T-helper 2 cell (primary cell): ENCODE measurements around the gene NUP37.
A peak's percentile ranks its signal among the peaks of the same experiment; 100 is the strongest.
"Not testable (repeated sequence)": the region's sequence is repeated elsewhere in the genome, so short reads cannot be mapped to it uniquely, and the experiment has no call there.

Experiments
- DNase-seq, 5 experiments: peaks; one replicate each; pipeline versions ENCODE4 v3.0.0 to v3.0.0-alpha.2; 2012 to 2022
- total RNA-seq, 2 donors: gene quantifications; one replicate each; lab custom pipeline; 2026; lab: John Stamatoyannopoulos, UW

The NUP37 gene, protein sequence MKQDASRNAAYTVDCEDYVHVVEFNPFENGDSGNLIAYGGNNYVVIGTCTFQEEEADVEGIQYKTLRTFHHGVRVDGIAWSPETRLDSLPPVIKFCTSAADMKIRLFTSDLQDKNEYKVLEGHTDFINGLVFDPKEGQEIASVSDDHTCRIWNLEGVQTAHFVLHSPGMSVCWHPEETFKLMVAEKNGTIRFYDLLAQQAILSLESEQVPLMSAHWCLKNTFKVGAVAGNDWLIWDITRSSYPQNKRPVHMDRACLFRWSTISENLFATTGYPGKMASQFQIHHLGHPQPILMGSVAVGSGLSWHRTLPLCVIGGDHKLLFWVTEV
- total RNA-seq, result 5.9 to 11.5 reads per million in 2 donors

DNA sequence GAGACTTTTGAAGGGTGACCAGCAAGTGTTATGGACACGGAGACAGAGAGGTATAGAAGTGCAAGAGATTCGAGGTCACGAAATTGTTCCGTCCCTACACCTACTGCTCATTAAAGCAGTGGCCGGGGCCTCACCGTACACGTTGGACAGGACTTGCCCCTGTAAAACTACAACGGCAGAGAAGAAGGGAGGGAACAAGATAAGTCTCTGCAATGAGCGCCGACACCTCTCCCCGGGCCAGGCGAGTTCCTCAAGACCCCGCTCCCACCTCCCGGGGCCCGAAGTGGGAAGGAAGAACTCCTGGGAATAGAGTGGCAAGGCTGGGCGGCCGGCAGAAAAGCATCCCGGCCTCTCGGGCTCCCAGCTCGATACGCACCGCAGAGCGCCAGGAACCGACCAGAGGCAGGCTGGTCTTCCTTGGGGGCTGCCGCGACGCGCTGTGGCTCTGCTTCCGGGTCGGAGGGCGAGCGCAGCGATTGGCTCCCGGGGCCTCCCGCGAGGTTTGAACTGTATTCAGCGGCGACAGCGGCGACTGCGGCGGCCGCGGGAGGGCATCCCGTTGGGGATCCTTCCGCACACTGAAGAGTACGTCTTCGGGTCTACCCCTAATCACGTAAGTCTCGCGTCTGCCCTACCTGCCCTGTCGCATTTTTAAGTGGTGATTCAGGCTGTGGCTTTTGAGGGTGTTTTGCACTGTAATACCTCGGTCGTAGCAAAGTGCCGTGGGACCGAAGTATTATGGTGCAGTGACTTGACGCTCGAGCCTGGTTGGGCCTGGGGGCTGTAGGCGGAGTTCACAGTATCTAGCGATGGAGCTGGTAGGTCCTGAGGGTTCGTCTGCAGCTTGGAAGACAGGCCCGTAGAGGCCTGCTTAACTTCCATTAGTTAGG, at the start of gene NUP37, which contains the start of gene PARPBP:
Gene NUP37 (minus strand): TSS at position 441 of the 890 bp plus-strand sequence. CDS start 1,596 bp downstream, outside the sequence.
Gene PARPBP (plus strand): TSS at position 510 of the 890 bp plus-strand sequence. CDS start 3,706 bp downstream, outside the sequence.
- DNase-seq, result peak; percentile 84 to 96 (median 87)

DNA sequence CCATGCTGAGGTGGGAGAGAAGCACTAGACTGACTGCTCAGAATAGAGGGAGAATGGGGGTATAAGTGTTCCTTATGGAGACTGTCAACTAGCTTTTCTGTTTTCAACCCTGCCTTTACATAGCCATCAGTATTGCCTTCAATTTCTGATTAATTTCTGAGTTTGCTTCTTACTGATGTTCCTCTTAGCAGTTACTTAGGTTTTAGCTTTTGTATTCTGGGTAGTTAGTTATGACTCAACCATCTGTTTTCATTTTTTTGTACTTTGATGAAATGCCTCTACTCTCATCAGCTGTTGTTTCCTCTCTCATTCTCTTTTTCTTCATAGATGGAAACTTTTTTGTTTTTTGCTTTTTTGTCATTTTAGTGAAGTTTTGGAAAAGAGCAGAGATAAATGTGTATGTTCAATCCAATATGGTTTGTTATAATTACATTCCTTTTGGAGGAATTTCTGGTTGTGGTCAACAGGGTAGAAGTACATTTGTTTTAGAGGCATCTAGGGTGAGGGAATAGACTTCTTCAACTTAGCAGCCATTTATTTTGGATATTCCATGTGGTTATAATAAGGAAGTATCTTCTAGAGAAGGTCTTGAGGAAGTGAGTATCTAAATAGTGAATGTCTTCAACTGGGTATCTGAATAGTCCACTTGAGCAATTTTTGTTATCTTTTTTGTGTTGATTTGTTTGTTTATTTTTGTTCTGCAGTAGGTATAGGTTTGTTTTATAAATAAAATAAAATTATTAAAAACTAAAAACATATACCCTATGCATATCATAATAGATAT, 48.1 kb upstream of the NUP37 start:
- peak in 1 of 5 experiments; percentile 76 for DNase-seq

DNA sequence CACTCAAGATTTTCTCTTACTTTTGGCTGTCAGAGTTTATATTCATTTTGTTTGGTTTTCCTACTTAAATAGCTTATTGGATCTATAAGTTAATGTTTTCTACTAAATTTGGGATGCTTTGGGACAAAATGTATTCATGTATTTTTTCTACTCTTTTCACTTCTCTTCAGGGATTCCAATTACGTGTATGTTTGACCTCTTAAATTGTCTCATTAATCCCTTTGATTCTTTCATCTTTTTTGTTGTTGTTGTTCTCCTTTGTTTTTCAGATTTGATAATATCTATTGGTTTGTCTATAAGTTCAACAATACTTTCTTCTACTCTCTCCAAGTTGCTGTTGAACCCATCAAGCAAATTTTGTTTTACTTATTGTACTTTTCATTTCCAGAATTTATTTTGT, 43.5 kb upstream of the NUP37 start:
- no peak for DNase-seq

DNA sequence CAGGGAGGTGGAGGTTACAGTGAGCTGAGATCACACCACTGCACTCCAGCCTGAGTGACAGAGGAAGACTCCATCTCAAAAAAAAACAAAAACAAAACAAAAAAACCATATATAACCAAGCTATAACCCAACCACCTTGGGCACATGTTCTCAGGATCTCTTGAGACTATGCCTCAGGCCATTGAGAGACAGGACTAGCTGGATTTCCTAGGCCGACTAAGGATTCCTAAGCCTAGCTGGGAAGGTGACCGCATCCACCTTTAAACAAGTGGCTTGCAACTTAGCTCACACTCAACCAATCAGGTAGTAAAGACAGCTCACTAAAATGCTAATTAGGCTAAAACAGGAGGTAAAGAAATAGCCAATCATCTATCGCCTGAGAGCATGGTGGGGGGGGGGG, 35.3 kb upstream of the NUP37 start:
- not testable (repeated sequence) for DNase-seq

DNA sequence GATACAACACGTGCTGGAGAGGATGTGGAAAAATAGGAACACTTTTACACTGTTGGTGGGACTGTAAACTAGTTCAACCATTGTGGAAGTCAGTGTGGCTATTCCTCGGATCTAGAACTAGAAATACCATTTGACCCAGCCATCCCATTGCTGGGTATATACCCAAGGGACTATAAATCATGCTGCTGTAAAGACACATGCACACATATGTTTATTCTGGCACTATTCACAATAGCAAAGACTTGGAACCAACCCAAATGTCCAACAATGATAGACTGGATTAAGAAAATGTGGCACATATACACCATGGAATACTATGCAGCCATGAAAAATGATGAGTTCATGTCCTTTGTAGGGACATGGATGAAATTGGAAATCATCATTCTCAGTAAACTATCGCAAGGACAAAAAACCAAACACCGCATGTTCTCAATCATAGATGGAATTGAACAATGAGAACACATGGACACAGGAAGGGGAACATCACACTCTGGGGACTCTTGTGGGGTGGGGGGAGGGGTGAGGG, 27.2 kb upstream of the NUP37 start:
- not testable (repeated sequence) for DNase-seq

DNA sequence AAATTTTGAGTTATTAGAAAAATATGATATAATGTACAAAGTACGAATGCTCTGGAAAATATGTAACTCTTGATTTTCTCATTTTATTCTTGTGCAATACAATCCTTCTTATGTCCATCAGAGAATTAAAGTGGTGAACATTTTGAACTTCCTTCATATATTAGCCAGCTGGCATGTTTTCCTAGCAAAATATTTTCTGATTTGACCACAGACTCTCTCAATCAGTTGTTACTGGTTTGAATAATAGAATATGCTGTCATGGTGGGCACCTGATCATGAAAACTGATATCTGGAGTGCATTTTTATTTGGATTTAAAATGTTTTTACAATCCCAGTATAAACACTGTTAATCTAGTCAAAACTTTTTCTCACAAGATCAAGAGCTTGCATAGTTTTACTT, 24.3 kb upstream of the NUP37 start:
- no peak for DNase-seq

DNA sequence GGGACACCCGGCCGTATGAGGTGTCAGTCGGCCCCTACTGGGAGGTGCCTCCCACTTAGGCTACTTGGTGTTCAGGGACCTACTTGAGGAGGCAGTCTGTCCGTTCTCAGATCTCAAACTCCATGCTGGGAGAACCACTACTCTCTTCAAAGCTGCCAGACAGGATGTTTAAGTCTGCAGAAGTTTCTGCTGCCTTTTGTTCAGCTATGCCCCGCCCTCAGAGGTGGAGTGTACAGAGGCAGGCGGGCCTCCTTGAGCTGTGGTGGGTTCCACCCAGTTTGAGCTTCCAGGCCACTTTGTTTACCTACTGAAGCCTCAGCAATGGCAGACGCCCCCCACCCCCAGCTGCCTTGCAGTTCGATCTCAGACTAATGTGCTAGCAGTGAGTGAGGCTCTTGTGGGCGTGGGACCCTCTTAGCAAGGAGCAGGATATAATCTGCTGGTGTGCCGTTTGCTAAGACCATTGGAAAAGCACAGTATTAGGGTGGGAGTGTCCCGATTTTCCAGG, 23.0 kb upstream of the NUP37 start:
- peak in 1 of 5 experiments; percentile 16 for DNase-seq

DNA sequence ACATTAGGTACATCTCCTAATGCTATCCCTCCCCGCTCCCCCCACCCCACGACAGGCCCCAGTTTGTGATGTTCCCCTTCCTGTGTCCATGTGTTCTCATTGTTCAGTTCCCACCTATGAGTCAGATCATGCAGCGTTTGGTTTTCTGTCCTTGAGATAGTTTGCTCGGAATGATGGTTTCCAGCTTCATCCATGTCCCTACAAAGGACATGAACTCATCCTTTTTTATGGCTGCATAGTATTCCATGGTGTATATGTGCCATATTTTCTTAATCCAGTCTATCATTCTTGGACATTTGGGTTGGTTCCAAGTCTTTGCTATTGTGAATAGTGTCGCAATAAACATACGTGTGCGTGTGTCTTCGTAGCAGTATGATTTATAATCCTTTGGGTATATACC, 17.7 kb upstream of the NUP37 start:
- DNase-seq, result not testable (repeated sequence)

DNA sequence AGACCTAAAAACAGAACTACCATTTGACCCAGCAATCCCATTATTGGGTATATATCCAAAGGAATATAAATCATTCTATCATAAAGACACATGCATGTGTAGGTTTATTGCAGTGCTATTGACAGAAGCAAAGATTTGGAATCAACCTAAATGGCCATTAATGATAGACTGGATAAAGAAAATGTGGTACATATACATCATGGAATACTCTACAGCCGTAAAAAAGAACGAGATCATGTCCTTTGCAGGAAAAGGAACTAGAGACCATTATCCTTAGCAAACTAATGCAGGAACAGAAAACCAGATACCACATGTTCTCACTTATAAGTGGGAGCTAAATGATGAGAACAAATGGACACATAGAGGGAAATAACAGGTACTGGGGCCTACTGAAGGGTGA, 11.5 kb upstream of the NUP37 start:
- DNase-seq, result not testable (repeated sequence)

DNA sequence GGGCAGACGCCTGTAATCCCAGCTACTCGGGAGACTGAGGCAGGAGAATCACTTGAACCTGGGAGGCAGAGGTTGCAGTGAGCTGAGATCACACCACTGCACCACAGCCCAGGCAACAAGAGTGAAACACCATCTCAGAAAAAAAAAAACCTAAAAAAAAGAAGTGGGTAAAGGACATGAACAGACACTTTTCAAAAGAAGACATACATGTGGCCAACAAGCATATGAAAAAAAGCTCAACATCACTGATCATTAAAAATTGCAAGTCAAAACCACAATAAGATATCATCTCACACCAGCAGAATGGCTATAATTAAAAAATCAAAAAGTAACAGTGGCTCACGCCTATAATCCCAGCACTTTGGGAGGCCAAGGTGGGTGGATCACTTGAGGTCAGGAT, 10.8 kb upstream of the NUP37 start:
- DNase-seq, result not testable (repeated sequence)

DNA sequence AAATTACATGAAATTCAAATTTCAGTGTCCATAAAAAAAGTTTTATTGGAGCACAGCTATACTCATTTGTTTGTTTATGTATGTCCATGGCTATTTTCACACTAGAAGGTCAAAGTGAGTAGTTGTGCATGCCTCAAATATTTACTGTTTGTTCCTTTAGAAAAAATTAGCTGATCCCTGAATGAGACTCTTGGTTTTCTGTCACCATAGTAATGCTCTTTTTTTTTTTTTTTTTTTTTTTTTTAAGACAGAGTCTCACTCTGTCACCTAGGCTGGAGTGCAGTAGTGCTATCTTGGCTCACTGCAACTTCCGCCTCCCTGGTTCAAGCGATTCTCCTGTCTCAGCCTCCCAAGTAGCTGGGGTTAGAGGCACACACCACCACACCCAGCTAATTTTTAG, 1.4 kb upstream of the NUP37 start:
- DNase-seq, result not testable (repeated sequence)

DNA sequence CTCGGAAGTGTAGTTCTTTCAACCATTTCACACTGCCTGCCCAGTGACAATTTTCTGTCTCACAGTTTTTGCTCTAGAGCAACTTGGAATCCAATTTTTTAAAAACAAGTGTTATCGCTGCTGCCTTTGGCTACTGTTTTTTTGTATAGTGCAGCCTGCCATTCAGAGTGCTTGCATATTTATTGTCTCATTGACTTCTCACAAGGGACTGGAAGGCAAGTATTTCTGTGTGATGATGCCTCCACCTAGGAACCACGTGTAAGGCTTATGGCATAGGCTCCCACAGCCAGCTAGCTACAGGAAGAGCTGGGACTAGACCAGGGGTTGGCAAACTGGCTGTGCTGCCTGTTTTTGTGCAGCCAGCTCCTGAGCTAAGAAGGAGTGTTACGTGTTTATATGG, 972 bp upstream of the NUP37 start:
- DNase-seq, result peak in 1 of 5 experiments; percentile 52

DNA sequence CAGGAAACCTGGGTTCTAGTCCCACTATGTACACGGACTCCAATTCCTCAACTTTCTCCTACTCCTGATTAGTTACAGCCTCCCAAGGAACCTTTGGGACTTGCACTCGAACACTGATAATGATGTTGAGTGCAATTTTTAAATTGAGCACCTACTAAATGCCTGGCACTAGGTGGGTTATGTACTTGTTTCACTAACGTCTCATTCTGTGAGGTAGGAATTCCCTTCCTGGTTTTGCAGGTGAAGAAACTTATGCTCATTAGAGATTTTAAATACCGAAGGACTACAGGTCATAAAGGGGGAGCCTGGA, 605 bp upstream of the NUP37 start:
- no peak for DNase-seq

DNA sequence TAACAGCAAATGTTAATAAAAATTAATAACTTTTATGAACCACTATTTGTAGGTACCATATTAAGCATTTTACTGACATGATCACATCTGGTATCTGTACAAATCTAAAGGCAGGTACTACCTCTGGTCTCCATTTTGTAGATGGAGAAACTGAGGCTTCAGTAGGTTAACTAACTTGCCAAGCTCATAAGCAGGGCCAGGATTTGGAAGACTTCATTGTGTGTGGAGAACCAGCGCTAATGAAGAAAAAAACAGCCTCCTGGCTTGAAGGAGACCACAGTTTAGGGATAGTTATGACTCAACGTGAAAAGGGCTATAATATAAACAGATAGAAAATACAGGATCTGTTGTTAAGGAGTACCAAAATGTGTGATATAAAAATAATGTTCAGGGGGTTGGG, 1.0 kb downstream of the NUP37 start:
- DNase-seq, result no peak

DNA sequence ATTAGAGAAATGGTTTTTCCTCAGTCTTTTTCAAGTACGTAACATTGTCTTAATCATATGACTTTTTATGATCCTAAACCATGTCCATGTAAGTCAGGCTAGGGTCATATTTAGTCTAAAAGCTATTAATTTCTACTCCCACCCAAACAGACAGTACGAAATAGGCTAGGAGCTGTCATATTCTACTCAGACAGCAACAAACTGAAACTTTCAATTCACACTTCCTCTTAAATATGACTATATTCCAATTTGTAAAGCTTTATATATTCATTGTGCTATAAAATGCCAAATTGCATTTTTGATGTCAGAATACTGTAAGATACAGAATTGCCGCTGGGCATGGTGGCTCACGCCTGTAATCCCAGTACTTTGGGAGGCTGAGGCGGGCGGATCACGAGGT, 3.5 kb downstream of the NUP37 start:
- no peak for DNase-seq

DNA sequence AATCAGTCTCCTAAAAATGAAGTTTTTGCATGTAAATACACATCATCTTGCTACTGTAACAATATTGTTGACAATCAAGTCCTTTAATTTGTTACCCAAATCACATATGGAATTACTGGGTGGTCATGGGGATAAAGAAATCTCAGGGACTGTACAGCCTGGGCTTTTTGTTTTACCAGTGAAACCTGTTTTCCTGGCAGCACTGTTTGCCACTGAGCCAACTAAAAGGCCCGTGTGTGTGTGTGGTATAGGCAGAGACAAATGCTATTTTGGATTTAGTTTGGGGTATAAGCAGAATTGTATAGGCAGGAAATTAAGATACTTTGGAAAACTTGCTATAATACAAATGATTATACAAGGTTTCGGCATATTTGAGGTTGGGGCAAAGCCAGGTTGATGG, 5.7 kb downstream of the NUP37 start:
- DNase-seq, result no peak

DNA sequence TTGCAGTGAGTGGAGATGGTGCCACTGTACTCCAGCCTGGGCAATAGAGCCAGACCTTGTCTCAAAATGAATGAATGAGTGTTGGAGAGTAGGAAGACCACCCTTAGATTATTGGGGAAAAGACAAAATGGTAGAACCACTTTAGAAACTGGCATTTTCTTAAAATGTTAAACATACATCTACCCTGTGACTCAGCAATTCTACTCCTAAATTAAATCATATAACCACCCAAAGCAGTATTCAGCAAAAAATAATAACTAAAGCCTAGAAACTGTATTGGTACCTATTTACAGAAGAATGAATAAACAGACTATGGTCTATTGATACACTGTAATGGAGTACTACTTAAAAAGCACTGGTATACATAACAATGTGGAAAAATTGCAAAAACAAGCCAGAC, 9.1 kb downstream of the NUP37 start:
- DNase-seq, result no peak

DNA sequence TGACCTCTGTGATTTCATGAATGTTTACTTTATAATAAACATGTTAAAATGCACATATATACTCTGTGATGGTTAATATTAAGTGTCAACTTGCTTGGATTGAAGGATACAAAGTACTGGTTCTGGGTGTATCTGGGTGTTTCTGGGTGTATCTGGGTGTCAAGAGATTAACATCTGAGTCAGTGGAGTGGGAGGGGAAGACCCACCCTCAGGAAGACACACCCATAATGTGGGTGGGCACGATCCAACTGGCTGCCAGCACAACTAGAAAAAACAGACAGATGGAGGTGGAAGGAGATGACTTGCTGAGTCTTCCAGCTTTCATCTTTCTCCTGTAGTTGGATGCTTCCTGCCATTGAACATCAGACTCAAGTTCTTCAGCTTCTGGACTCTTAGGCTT, 11.9 kb downstream of the NUP37 start:
- peak in 1 of 5 experiments; percentile 24 for DNase-seq

DNA sequence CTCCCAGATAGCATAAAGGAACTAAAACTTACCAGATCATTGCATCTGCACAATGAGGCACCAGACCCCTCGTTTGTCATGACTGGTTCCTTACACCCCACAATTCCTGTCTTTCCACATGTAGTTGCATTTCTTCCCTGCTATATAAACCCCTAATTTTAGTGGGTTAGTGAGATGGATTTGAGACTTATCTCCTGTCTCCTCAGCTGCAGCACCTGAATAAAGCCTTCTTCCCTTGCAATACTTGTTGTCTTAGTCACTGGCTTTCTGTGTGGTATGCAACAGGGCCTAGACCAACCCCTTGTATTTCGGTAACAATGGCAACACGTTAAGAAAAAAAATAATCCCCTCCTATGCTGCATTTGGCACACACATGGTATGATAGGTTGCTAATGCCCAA, 13.0 kb downstream of the NUP37 start:
- no peak for DNase-seq

DNA sequence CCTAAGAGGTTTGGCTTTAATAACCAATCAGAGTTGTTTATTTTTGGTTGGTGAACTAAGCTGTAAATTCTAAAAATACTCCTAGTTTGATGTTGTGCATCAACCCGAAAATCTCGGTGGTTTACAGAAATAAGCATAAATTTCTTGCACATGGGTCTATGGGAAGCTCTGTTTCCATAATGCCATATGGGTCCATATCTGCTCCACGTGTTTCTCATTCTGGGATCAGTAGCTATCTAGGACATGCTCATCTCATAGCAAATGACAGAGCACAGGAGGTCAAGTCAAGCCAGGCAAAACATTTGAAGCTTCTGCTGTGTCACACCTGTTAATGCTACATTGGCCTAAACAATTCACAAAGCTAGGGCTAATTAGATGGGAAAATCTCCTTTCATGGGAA, 23.1 kb downstream of the NUP37 start:
- DNase-seq, result no peak

DNA sequence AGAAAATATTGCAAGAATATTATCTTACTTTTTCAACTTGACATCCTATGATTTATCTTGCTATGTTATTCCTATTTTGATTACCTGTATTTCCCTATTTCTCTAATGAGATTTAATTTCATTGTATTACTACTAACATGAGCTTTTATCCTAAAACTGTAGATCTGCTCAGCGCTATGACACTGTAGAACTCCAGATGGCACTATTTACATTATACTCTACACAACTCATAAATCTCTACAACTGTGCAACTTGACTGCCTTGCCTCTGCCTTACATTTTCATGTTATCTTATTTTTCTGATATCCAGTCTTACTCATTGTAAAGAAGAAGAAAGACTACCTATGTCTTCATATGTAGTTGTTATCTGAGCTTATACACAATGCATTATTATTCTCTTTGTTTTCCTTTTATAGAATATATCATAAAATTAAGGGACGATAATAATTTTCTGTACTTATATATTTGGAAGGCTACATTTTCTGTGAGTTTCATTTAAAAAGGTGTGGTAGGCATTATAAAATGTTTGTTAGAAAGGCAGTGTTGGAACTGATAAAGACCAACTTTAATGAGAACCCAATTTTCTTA, 24.1 kb downstream of the NUP37 start:
- DNase-seq, result peak in 1 of 5 experiments; percentile 56

DNA sequence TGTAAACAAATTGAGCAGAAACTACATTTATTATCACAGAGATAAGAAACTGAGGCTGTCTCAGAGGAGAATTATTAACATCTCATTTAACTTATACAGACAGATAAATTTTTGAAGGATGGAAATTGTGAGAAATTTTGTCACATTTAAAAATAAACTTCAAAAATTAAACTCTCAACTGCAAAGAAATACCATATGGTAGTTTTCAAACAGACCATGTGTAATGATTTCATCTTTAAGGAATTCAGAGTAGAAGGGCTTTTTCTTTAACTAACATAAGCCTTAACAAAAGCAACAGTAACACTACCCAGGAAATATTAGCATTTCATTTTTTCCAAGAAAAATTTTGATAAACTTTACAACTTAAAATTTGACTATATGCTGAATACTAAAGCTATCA, 26.6 kb downstream of the NUP37 start:
- DNase-seq, result no peak
